GM19438 (cell line): ENCODE data around the gene CCR4.
A peak's percentile ranks its signal among the peaks of the same experiment; 100 is the strongest.
"Not testable (repeated sequence)": the region's sequence is repeated elsewhere in the genome, so short reads cannot be mapped to it uniquely, and the experiment has no call there.

ENCODE experiments used
- ATAC-seq: cut with Tn5 transposase; IDR thresholded peaks from one replicate; pipeline ENCODE4 v1.9.1; 2021; ENCODE audit warnings: low read depth; ENCODE audit not compliant: unreplicated experiment

The CCR4 gene

GRCh38 chr3:32975891-32976595, 24.6 kb downstream of the CCR4 start:
- no peak for ATAC-seq

- no peak for ATAC-seq
These were observed 26.4 kb downstream of the CCR4 start for GRCh38 chr3:32977861-32978260.

- no peak for ATAC-seq
These were observed 26.9 kb downstream of the CCR4 start for GRCh38 chr3:32978331-32978730.

- no peak for ATAC-seq
These were observed 31.7 kb downstream of the CCR4 start for GRCh38 chr3:32983124-32983523.

GRCh38 chr3:32984918-32985317, 33.5 kb downstream of the CCR4 start:
- not testable (repeated sequence) for ATAC-seq

- ATAC-seq: no peak
These were observed 37.7 kb downstream of the CCR4 start for GRCh38 chr3:32989171-32989570.

GRCh38 chr3:32990116-32990515, 38.7 kb downstream of the CCR4 start:
- ATAC-seq: no peak

GRCh38 chr3:32991781-32992180, 40.3 kb downstream of the CCR4 start:
- no peak for ATAC-seq

GRCh38 chr3:32992310-32992686, 40.9 kb downstream of the CCR4 start:
- ATAC-seq: peak; percentile 16

- no peak for ATAC-seq
These were observed 42.6 kb downstream of the CCR4 start for GRCh38 chr3:32994045-32994444.

GRCh38 chr3:32995098-32995497, 43.7 kb downstream of the CCR4 start:
- no peak for ATAC-seq

- ATAC-seq: no peak
These were observed 44.8 kb downstream of the CCR4 start for GRCh38 chr3:32996048-32996754.

- ATAC-seq: no peak
These were observed 45.3 kb downstream of the CCR4 start for GRCh38 chr3:32996755-32997091.

- ATAC-seq: no peak
These were observed 47.4 kb downstream of the CCR4 start for GRCh38 chr3:32998631-32999451.

- no peak for ATAC-seq
These were observed 49.4 kb downstream of the CCR4 start for GRCh38 chr3:33000691-33001385.

- ATAC-seq: no peak
These were observed 50.4 kb downstream of the CCR4 start for GRCh38 chr3:33001889-33002288.

- no peak for ATAC-seq
These were observed 51.9 kb downstream of the CCR4 start for GRCh38 chr3:33003308-33003707.

GRCh38 chr3:33004205-33004604, 52.8 kb downstream of the CCR4 start:
- ATAC-seq: no peak

GRCh38 chr3:33004961-33005360, 53.5 kb downstream of the CCR4 start:
- ATAC-seq: no peak
